Activated CD8-positive, alpha-beta memory T cell treated with anti-CD3 and anti-CD28 coated beads for 1 hour (primary cell): Measurements from ENCODE around the gene NFIB.

Experiments used
- DNase-seq, 2 donors: peaks; one replicate each; pipeline ENCODE4 v3.0.0-alpha.2; 2020; ENCODE audit warnings: low read depth in 1 of 2; ENCODE audit errors: extremely low read depth in 1 of 2

Gene NFIB

GRCh38 chr9:14321517-14322130 is 7.7 kb upstream of the NFIB start:
- no peak for DNase-seq

DNA sequence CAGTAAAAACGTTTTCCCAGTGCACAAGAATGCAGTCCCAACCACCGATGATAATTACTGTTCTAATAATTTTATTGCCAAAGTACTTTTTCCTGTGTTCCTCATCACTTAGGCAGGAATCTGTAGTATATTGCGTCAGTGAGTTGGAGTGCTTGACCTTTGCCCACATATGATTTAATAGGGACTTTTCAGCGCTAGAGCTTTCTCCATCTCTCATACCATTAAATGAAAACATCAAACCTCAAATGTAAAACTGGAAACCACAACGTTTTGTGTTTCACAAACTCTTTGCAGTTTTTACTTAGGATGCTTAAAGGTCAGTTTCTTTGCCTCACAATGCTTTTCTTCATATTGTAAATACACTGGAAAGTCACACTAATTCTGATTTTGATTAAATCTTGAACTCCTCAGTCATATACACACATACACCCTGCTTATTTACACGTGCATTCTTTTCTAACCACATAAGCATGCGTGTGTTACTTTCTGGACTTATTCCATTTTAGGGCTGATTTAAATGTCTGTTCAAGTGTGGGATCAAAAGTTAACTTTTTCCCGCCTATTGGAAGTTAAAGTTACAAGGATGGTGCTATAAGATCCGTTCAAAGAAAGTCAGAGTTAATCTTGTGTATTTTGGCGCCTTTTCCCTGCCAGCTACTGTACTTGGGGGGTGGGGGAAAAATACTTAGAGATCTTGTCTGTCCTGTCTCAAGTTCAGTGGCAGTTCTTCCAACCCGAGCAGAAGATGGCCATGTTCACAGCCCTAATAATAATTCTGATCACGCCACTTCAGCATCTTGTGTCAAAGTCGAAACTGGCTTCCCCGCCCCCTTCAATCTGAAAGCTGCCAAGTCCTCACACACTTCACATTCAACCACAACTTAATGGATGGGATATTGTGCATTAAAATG is 6.6 kb upstream of the NFIB start:
- no peak for DNase-seq

DNA sequence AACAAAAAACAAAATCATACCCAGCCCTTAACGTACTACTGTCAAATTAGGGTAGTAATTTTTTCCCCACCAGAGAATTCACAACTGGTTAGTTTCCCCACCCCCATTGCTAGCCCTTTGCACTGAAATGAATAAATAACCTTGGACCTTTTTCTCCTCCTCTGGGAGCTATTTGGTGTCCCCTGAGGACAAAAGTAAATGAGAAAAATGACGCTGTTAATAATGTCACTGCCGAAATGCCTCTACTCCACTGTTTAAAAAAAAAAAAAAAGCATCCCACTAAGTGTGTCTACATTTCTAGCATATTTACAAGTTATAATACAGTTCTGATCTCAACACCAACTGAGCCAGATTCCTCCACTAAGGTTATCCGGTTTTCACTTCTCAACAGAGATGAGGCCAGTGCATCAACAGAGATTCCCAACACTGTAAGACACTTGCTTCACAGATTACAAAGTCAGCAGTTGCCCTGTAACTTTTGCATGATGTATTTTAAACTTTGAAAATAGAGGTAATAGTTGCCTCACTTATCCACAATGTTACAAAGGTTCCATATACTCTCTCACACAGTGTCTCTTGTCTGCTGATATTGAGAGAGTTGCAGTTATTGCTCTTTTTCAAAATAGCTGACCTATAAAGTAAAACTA is 5.1 kb upstream of the NFIB start:
- DNase-seq: no peak

- no peak for DNase-seq
Measured at GRCh38 chr9:14318361-14318760, 4.4 kb upstream of the NFIB start.

DNA sequence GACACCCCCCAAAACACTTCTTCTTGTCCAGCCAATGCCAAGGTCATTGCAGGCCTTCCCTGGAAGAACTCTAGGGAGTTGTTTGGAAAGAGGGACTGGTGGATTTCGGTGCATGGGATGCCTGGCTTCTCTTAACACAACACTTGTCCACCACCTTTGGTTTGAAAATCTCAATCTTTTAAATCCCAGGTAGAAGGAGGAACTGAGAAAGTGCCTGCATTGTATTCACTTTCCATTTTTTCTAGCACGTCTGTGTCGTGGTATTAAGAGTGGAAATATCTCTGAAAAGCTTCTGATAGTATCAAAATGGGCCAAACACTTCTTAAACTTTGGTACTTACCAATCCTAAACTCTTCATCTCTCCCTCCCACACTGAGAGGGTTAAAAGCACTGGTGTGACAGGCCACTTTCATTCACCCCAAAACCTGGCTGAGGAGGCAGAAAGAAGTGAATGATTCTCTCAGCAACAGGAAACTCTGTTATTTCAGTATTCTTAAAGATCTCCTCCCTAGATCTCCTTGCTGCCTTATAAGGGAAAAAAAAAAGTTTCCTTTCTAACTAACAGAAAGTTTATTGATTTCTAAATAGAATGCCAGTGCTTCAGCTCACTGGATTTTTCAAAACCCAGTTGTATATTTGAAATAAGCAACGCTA is 3.9 kb upstream of the NFIB start:
- DNase-seq: no peak

GRCh38 chr9:14316602-14317300 is 2.8 kb upstream of the NFIB start:
- DNase-seq: no peak

DNA sequence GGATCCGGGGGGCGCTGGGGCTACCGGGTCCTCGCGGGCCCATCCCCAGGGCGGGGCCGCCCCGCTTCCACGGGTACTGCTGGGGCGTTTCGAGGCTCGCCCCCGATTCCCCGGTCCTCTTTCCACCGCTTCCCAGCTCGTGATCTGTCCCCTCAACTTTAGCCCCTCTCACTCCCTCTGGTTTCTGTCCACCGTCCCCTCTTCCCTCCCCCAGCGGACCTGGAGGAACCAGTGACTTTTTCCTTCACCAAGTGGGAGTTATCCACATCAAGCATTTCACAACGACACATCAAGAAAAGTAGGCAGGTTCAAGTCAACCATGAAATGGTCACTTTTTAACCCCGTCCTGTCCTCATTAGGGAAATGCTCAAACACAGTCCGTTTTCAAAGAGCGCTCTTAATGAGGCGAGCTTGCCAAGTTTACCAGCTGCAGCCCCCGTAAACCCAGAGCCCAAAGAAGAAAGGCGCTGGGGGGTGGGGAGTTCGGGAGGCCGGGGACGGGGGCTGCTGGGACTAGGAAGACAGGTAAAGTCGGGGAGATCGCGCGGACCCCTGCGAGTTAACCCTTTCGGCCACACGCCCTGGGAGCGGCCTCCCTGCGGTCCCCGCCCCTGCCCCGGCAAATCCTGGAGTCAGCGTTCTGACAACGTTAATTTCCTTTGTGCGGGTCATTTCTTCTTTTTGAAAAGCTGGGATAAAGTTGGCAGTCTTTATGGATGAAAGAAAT is 2.1 kb upstream of the NFIB start:
- no peak for DNase-seq

DNA sequence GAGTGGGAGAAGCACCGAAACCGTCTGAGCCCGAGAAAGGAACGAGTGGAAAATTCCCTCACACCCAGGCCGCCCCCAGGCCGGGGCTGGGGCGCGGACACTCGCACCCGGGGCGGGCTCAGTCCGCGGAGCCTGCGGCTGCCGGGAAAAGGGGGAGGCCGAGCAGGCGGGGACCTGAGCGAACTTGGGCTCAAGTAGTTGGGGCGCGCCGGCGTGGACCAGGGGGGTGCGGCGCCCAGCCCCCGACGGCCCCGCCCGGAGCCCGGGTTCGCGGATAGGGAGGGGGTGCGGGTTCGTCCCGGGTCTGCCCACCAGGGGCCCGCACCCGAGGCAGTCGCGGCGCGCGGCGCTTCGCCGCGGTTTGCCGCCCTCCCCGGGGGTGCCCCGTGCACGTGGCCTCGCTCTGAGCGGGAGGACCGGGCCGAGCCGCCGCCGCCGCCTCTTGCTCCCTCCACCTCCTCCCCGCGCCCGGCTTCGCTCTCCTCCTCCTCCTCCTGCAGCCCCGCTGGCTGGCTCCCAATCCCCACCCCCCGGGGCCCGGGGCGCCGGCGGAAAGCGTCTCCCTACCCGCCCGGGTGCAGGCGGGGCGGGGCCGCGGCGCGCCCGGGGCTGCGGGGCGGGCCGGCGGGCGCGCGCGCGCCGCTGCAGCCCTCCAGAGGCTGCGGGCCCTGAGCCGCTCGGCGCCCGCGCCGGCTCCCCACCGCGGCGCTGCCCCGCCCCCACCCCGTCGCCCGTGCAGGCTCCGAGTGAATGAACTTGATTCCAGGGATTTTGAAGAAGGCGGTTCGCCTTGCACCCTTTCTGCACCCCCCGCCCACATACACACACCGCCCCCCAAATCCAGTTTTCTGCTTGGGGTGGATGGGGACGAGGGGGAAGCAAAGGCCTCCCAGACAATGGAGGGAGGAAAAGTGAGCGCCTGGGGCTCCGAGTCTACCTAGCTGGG is 1.3 kb upstream of the NFIB start:
- DNase-seq: no peak

DNA sequence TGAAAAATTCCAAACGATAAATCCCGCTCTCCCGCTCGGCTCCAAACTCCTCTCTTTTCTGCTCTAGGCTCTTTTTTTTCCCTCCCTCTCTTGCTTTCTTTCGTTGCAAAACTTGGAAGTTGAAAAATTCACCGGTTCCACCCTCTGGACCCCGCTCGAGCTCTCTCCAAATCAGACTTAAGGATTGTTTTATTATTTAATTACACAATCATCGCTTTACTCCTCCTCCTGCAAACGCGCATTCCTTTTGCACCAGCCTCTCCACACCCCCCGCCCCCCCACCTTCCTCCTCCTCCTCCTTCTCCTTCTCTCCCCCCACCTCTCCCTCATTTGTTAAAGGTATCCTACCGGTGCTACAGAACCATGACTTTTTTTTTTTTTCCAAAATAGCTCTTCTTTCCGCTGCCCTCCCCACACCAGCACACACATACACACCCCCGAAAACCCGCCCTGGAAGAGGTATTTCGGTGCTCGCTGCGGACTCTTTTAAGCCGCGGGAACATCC is 535 bp upstream of the NFIB start:
- no peak for DNase-seq

DNA sequence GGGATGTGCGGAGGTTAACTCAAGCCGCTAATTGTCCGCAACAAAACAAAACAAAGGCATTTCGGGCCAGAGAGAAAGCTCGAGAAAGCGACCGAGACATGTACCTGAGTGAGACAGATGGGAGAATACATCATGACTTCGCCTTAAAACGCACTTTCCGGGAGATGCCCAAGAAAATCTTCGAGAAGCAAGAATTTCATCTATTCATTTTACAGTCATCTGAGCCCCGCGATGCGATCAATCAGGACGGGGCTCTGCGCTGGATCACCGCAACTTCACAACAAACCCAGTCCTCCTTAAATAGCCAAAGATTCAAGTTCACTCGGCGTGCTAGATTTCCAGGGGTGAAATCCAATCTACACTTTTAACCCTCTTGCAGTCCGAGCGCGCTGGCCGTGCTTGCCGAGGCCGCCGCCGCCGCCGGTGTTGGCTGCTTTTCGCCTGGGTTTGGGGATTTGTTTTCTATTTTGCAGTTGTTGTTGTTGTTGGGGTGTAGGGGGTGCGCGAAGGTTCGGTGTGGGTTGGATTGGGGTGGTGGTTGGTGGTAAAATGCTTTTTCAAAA is 482 bp downstream of the NFIB start:
- DNase-seq: no peak

DNA sequence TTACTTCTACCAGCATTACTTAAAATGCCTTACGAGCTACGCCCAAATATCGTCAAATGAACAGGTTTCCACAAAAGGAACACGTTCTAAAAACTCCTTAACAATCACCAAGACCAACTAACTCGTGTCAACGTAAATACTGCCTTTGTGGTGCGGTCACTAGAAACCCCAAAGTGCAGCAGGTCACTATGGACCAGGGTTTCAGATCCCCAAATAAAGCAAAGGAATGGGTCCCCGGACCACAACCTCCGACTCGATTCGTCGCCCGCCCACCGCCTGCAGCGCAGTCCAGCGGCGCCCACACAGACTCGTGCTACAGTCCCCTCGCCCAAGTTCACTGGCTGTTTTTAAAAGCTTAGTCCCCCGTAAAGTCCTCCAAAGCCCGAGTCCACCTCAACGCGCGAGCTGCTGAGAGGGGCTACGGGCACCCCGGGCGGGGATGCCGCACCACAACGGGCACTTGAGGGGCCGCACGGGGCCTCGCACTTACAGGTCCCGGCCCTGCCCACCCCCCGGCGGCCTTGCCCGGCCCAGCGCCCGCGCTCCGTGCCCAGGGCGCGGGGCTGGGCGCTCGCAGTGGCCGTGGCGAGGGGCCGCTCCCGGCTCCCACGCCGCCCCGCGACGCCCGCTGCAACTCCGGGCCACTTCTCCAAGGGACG is 1.1 kb downstream of the NFIB start:
- no peak for DNase-seq

GRCh38 chr9:14311956-14312685 is 1.8 kb downstream of the NFIB start:
- DNase-seq: no peak

DNA sequence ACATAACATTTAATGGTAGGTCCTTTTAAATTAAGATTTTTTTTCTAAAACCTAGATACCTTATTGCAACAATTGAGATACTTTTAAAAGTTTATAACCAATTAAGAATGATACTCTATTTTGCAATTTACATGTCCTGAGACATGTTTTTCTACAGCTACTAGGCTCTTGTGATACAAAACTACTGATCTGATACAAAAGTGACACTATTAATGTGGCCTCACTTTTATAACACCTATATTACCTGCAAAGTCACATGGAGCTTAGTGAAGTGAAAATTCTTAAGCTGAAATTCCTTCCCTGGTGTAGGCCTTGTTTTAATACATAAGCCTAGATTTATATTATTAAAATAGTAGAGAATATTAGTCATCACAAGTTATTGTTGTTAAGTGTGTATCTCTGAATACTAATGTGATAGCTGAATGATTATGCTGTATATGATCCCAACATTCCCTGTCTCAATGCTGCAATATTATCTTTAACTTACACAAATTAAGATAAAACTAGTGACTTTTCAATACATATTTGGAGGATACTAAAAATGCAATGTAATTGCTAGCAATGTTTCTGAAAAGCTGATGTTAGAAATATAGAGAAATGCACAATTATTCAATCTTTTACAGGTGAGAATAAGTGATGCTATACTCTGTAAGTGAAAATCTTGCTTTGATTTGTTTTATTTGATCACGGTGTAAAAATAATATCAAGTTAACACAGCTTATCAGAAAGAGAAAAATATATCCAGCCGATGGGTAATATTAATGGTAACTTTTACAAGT is 2.6 kb downstream of the NFIB start:
- no peak for DNase-seq

- no peak for DNase-seq
Measured at GRCh38 chr9:14310311-14310710, 3.6 kb downstream of the NFIB start.

GRCh38 chr9:14309403-14309802 is 4.5 kb downstream of the NFIB start:
- no peak for DNase-seq

GRCh38 chr9:14308853-14309145 is 5.1 kb downstream of the NFIB start:
- no peak for DNase-seq
